Suppressor macrophage (primary cell): ENCODE data around the gene GPR132.
A peak's percentile ranks its signal among the peaks of the same experiment; 100 is the strongest.

Experiments used
- DNase-seq, 4 experiments: peaks; one replicate each; pipeline ENCODE4 v3.0.0-alpha.2; 2020 to 2022

The GPR132 gene

GRCh38 chr14:105059925-105060565 lies 5.2 kb downstream of the GPR132 start:
- DNase-seq, result no peak

GRCh38 chr14:105059035-105059924 lies 6.0 kb downstream of the GPR132 start:
- DNase-seq, result peak in 3 of 4 experiments; percentile 30 to 49 (median 42)

GRCh38 chr14:105058521-105059034 lies 6.7 kb downstream of the GPR132 start:
- peak; percentile 15 to 63 (median 38) for DNase-seq

GRCh38 chr14:105056303-105056831 lies 8.9 kb downstream of the GPR132 start:
- DNase-seq, result no peak

GRCh38 chr14:105055736-105056302 lies 9.4 kb downstream of the GPR132 start:
- peak in 1 of 4 experiments; percentile 1 for DNase-seq

GRCh38 chr14:105055334-105055733 lies 9.9 kb downstream of the GPR132 start:
- no peak for DNase-seq

- DNase-seq, result no peak
Measured at GRCh38 chr14:105053996-105054395, 11.2 kb downstream of the GPR132 start.

GRCh38 chr14:105053421-105053820 lies 11.8 kb downstream of the GPR132 start:
- no peak for DNase-seq

GRCh38 chr14:105052110-105052458 lies 13.1 kb downstream of the GPR132 start:
- no peak for DNase-seq

- no peak for DNase-seq
Measured at GRCh38 chr14:105051182-105052109, 13.8 kb downstream of the GPR132 start.

- peak in 3 of 4 experiments; percentile 61 to 70 (median 69) for DNase-seq
Measured at GRCh38 chr14:105050551-105050897, 14.7 kb downstream of the GPR132 start.

GRCh38 chr14:105049753-105050550 lies 15.3 kb downstream of the GPR132 start:
- no peak for DNase-seq

- no peak for DNase-seq
Measured at GRCh38 chr14:105047283-105048016, 17.8 kb downstream of the GPR132 start.

GRCh38 chr14:105046891-105047282 lies 18.3 kb downstream of the GPR132 start:
- DNase-seq, result no peak

GRCh38 chr14:105045710-105046326 lies 19.4 kb downstream of the GPR132 start:
- peak; percentile 94 to 98 (median 97) for DNase-seq

GRCh38 chr14:105043641-105044040 lies 21.6 kb downstream of the GPR132 start:
- peak in 3 of 4 experiments; percentile 50 to 63 (median 56) for DNase-seq

GRCh38 chr14:105042813-105043212 lies 22.4 kb downstream of the GPR132 start:
- DNase-seq, result no peak

- DNase-seq, result no peak
Measured at GRCh38 chr14:105041841-105042765, 23.1 kb downstream of the GPR132 start.
